ENCODE data around the gene CFAP20DC. TPM values are rescaled to one million over a fixed set of nuclear protein-coding genes. Genes with fewer than 3 reads are reported as not detected.

CFAP20DC gene
- total and polyA plus RNA-seq, 2 of the 8 experiments (the other 6 are each of a cell fraction or from before 2014, with no cell fraction given) = 2.2 to 2.8 TPM

DNA sequence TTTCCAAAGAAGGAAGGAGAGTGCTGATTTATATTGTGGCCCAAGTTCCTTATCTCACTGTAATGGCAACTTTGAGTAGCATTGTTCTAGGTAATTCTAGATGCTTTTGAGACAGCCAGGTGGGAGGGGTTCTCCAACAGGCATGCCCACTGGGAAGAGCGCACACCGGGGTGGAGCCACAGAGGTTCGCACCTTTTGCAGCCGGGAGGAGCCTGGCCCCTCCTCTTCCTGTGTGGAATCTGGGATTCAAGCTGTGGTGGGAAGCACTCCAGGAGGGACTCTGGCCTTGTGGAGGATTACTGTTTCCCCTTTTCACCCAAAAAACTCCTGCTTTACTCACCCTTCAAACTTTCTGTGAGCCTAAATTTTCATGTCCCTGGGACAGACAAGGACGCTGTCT lies 53.1 kb downstream of the CFAP20DC start:
- Histone ChIP-seq H3K56ac (replicated peaks; ENCODE audit: insufficient read length, low read depth, low read length) (no peak overlapping the region), H3K79me1 (ENCODE audit: low read depth, low read length) (no peaks in the 10 kb centered on the region), H4K8ac (ENCODE audit: extremely low read depth, insufficient read depth, low read length) (no peak overlapping the region), H3K14ac (ENCODE audit: insufficient read length) (no peak overlapping the region), H3K18ac (ENCODE audit: extremely low read depth, low read length) (no peak overlapping the region), H3K27ac (ENCODE audit: low read depth, low read length) (no peak overlapping the region), H4K5ac (ENCODE audit: insufficient read length, low read depth, low read length) (no peak overlapping the region), H3K36me3 (ENCODE audit: control insufficient read depth in 2 of 4, insufficient read depth in 4 of 4, low read length in 3 of 4) (no peaks in the 10 kb centered on the region), H3K27me3 (replicated peaks in 1 of 4; ENCODE audit: control insufficient read depth in 3 of 4, extremely low read depth in 1 of 4, insufficient read depth in 3 of 4, low read length in 3 of 4) (peaks cover 0 to 1% (median 0%) of the 10 kb centered on the region in 4 experiments; a peak in 1 of 7 replicates), H2BK20ac (ENCODE audit: low read length) (no peak overlapping the region), H2BK120ac (replicated peaks; ENCODE audit: low read depth, low read length) (no peak overlapping the region), H3K4ac (replicated peaks; ENCODE audit: insufficient read length, low read depth, low read length) (no peak overlapping the region), H2AK5ac (ENCODE audit: low read depth, low read length) (no peak overlapping the region), H4K20me1 (replicated peaks in 1 of 2; ENCODE audit: control insufficient read depth in 1 of 2, insufficient read depth in 2 of 2, low read length in 2 of 2) (no peaks in the 10 kb centered on the region), H3K79me2 (ENCODE audit: control insufficient read depth in 1 of 2, insufficient read depth in 2 of 2, low read length in 2 of 2) (no peaks in the 10 kb centered on the region), H2BK5ac (ENCODE audit: low read depth, low read length) (no peak overlapping the region), H2BK12ac (ENCODE audit: low read depth, low read length) (no peak overlapping the region), H3K9ac (replicated peaks in 1 of 4; ENCODE audit: extremely low read depth in 1 of 4, low read depth in 3 of 4, low read length in 3 of 4) (no peak overlapping the region), H3K23ac (ENCODE audit: insufficient read length) (no peak overlapping the region), H4K91ac (replicated peaks; ENCODE audit: insufficient read length, low read length) (no peak overlapping the region), H3K23me2 (ENCODE audit: low read depth, low read length) (no peaks in the 10 kb centered on the region), H3K9me3 (ENCODE audit: insufficient read depth in 2 of 2, low read depth in 1 of 2, low read length in 1 of 2) (no peaks in the 10 kb centered on the region), H2AFZ (ENCODE audit: low read length) (no peak overlapping the region), H2BK15ac (ENCODE audit: low read length) (no peak overlapping the region), H3K4me1 (replicated peaks in 1 of 4; ENCODE audit: control insufficient read depth in 3 of 4, insufficient read depth in 4 of 4, low read length in 3 of 4) (no peaks in the 10 kb centered on the region), H3K4me3 (ENCODE audit: extremely low read depth in 1 of 4, insufficient read depth in 2 of 4, low read depth in 3 of 4, low read length in 4 of 4) (no peak overlapping the region), H3K4me2 (ENCODE audit: insufficient read depth in 1 of 2, low read depth in 2 of 2, low read length in 2 of 2) (no peak overlapping the region)
- CTCF ChIA-PET (ENCODE audit: partially characterized antibody) = interaction anchor here (0.7 to 1.4 kb wide), 4 partner anchors 50 to 215 kb away, joined by 3 to 7 read pairs (median 4); no protein-coding TSS in a partner anchor
- no peak for TF ChIP-seq JUND (IDR thresholded peaks at IDR 0.05; ENCODE audit: low read length)
- no peak for TF ChIP-seq SUZ12 (IDR thresholded peaks at IDR 0.05; ENCODE audit: low read length)
- no peak for TF ChIP-seq ZNF274 (IDR thresholded peaks at IDR 0.05; ENCODE audit: borderline replicate concordance, extremely low read depth, low read length)
- no peak for TF ChIP-seq KDM5A (IDR thresholded peaks at IDR 0.05; ENCODE audit: low read length)
- TF ChIP-seq CBX5 (IDR thresholded peaks at IDR 0.05; ENCODE audit: low read depth, low read length) = no peak
- TF ChIP-seq BRCA1 (IDR thresholded peaks at IDR 0.05; ENCODE audit: low read depth, low read length) = no peak
- TF ChIP-seq BACH1 (IDR thresholded peaks at IDR 0.05; ENCODE audit: low read length) = no peak
- TF ChIP-seq, protein P1, sequence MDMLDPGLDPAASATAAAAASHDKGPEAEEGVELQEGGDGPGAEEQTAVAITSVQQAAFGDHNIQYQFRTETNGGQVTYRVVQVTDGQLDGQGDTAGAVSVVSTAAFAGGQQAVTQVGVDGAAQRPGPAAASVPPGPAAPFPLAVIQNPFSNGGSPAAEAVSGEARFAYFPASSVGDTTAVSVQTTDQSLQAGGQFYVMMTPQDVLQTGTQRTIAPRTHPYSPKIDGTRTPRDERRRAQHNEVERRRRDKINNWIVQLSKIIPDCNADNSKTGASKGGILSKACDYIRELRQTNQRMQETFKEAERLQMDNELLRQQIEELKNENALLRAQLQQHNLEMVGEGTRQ (IDR thresholded peaks at IDR 0.05; ENCODE audit: low read length) = no peak
- TF ChIP-seq PHF8 (conservative IDR thresholded peaks at IDR 0.05; ENCODE audit: low read depth, low read length) = no peak
- no peak for TF ChIP-seq MAX (IDR thresholded peaks at IDR 0.05)
- 86% methylated on average over 5 of the region's 5 CpGs; no CpG with 5 or more reads in 1 of the 2 experiments for WGBS, 2 experiments (ENCODE audit: extremely low coverage in 1 of 2, insufficient coverage in 1 of 2, insufficient read length in 1 of 2, insufficient replicate concordance in 2 of 2, low coverage in 1 of 2, low lambda C conversion rate in 2 of 2, missing lambda C conversion rate in 1 of 2)
- FAIRE-seq (no peak), DNase-seq (ENCODE audit: low read depth in 1 of 2, low spot score in 2 of 2) (no peak)
- POLR2A ChIA-PET (ENCODE audit: partially characterized antibody) = no interaction called here

All from H1 (cell line).